H1 (cell line): Measurements from ENCODE around the gene TNRC6B. TPM values are rescaled to one million over a fixed set of nuclear protein-coding genes. Genes with fewer than 3 reads are reported as not detected.

Experiments
- CTCF ChIA-PET: fragments of 300-600 bp; sonication (Branson Sonifier 250); formaldehyde crosslinking; loops from one replicate; lab custom pipeline; 2021; ENCODE audit not compliant: partially characterized antibody; lab: Charles Lee
- POLR2A ChIA-PET: fragments of 300-600 bp; sonication (Branson Sonifier 250); formaldehyde crosslinking; loops from one replicate; lab custom pipeline; 2021; ENCODE audit warnings: inconsistent platforms; ENCODE audit not compliant: partially characterized antibody; lab: Charles Lee
- DNase-seq, 2 experiments: peaks; one replicate each; pipeline versions ENCODE4 v3.0.0 to v3.0.0-alpha.2; 2010 to 2022; ENCODE audit warnings: low spot score in 2 of 2, low read depth in 1 of 2, mixed read lengths in 1 of 2
- FAIRE-seq: peaks from 2 replicates; lab custom pipeline; 2011; peaks lifted over from hg19 to GRCh38; lab: Jason Lieb, UNC
- H2AFZ ChIP-seq: 2 replicates; pipeline ENCODE4 v1.8.1; 2012; ENCODE audit warnings: low read length, inconsistent platforms
- H2AK5ac ChIP-seq: 2 replicates; pipeline ENCODE4 v1.6.1; 2013; ENCODE audit warnings: low read depth, low read length
- H2BK120ac ChIP-seq: replicated peaks from 2 replicates; pipeline ENCODE3; 2013; ENCODE audit warnings: low read depth, low read length, inconsistent platforms
- H2BK12ac ChIP-seq: 2 replicates; pipeline ENCODE4 v1.6.1; 2013; ENCODE audit warnings: low read depth, low read length
- H2BK15ac ChIP-seq: 2 replicates; pipeline ENCODE4 v1.6.1; 2013; ENCODE audit warnings: low read length
- H2BK20ac ChIP-seq: 2 replicates; pipeline ENCODE4 v1.6.1; 2013; ENCODE audit warnings: low read length
- H2BK5ac ChIP-seq: 2 replicates; pipeline ENCODE4 v1.6.1; 2013; ENCODE audit warnings: low read depth, low read length
- H3K14ac ChIP-seq: 2 replicates; pipeline ENCODE4 v1.6.1; 2013; ENCODE audit warnings: inconsistent platforms; ENCODE audit not compliant: insufficient read length
- H3K18ac ChIP-seq: 2 replicates; pipeline ENCODE4 v1.6.1; 2013; ENCODE audit warnings: low read length; ENCODE audit errors: extremely low read depth
- H3K23ac ChIP-seq: 2 replicates; pipeline ENCODE4 v1.6.1; 2013; ENCODE audit warnings: inconsistent platforms; ENCODE audit not compliant: insufficient read length
- H3K23me2 ChIP-seq: 2 replicates; pipeline ENCODE4 v1.6.1; 2013; ENCODE audit warnings: low read depth, low read length
- H3K27ac ChIP-seq: 2 replicates; pipeline ENCODE4 v1.6.1; 2011; ENCODE audit warnings: low read depth, low read length, inconsistent platforms
- H3K27me3 ChIP-seq, 4 experiments: replicated peaks in 1 of 4; 1 replicate in 1 of 4; 2 replicates in 3 of 4; pipeline versions ENCODE4 v1.6.1 to v1.8.1; 2011 to 2013; ENCODE audit warnings: low read length in 3 of 4, mild to moderate bottlenecking in 3 of 4, inconsistent platforms in 2 of 4, mixed read lengths in 2 of 4, moderate library complexity in 1 of 4; ENCODE audit not compliant: control insufficient read depth in 3 of 4, insufficient read depth in 3 of 4; ENCODE audit errors: extremely low read depth in 1 of 4
- H3K36me3 ChIP-seq, 4 experiments: 2 replicates each; pipeline versions ENCODE4 v1.6.1 to v1.8.1; 2011 to 2013; ENCODE audit warnings: mild to moderate bottlenecking in 4 of 4, low read length in 3 of 4, moderate library complexity in 2 of 4, control low read depth in 1 of 4, inconsistent platforms in 1 of 4; ENCODE audit not compliant: insufficient read depth in 4 of 4, control insufficient read depth in 2 of 4
- H3K4ac ChIP-seq: replicated peaks from 2 replicates; pipeline ENCODE3; 2013; ENCODE audit warnings: low read length, low read depth, mixed read lengths, inconsistent platforms; ENCODE audit not compliant: insufficient read length
- H3K4me1 ChIP-seq, 4 experiments: replicated peaks in 1 of 4; 1 replicate in 1 of 4; 2 replicates in 3 of 4; pipeline versions ENCODE4 v1.6.1 to v1.8.1; 2011 to 2013; ENCODE audit warnings: low read length in 3 of 4, inconsistent platforms in 2 of 4, mixed read lengths in 1 of 4; ENCODE audit not compliant: insufficient read depth in 4 of 4, control insufficient read depth in 3 of 4
- H3K4me2 ChIP-seq, 2 experiments: 2 replicates each; pipeline versions ENCODE4 v1.6.1 to v1.8.1; 2011 to 2013; ENCODE audit warnings: low read depth in 2 of 2, low read length in 2 of 2, control low read depth in 1 of 2, inconsistent platforms in 1 of 2, mild to moderate bottlenecking in 1 of 2; ENCODE audit not compliant: insufficient read depth in 1 of 2
- H3K4me3 ChIP-seq, 4 experiments: fragments of 200-600, 300-600 bp in 1 of 4; sonication (generic), shearing (Covaris generic), sonication (Bioruptor Twin) in 1 of 4; 2 replicates each; pipeline versions ENCODE4 v1.5.1 to v1.8.1; 2011 to 2016; ENCODE audit warnings: low read length in 4 of 4, low read depth in 3 of 4, control low read depth in 2 of 4, inconsistent platforms in 2 of 4, mild to moderate bottlenecking in 2 of 4, mixed read lengths in 1 of 4, moderate library complexity in 1 of 4; ENCODE audit not compliant: insufficient read depth in 2 of 4; ENCODE audit errors: extremely low read depth in 1 of 4
- H3K56ac ChIP-seq: replicated peaks from 2 replicates; pipeline ENCODE3; 2013; ENCODE audit warnings: low read depth, mild to moderate bottlenecking, mixed read lengths, low read length, inconsistent platforms; ENCODE audit not compliant: insufficient read length
- H3K79me1 ChIP-seq: 2 replicates; pipeline ENCODE4 v1.6.1; 2013; ENCODE audit warnings: low read depth, low read length, control low read depth
- H3K79me2 ChIP-seq, 2 experiments: 2 replicates each; pipeline versions ENCODE4 v1.6.1 to v1.8.1; 2012 to 2013; ENCODE audit warnings: low read length in 2 of 2, mild to moderate bottlenecking in 2 of 2, inconsistent platforms in 1 of 2; ENCODE audit not compliant: insufficient read depth in 2 of 2, control insufficient read depth in 1 of 2
- H3K9ac ChIP-seq, 4 experiments: replicated peaks in 1 of 4; 1 replicate in 1 of 4; 2 replicates in 3 of 4; pipeline versions ENCODE4 v1.6.1 to v1.8.1; 2011 to 2013; ENCODE audit warnings: low read depth in 3 of 4, low read length in 3 of 4, control low read depth in 2 of 4, mild to moderate bottlenecking in 2 of 4, moderate library complexity in 2 of 4, inconsistent platforms in 1 of 4; ENCODE audit errors: extremely low read depth in 1 of 4
- H3K9me3 ChIP-seq, 2 experiments: 2 replicates each; pipeline versions ENCODE4 v1.6.1 to v1.8.1; 2012 to 2013; ENCODE audit warnings: mild to moderate bottlenecking in 2 of 2, moderate library complexity in 2 of 2, control low read depth in 1 of 2, inconsistent platforms in 1 of 2, low read depth in 1 of 2, low read length in 1 of 2, mixed read lengths in 1 of 2; ENCODE audit not compliant: insufficient read depth in 2 of 2
- H4K20me1 ChIP-seq, 2 experiments: replicated peaks in 1 of 2; 2 replicates each; pipeline versions ENCODE3 to v1.8.1; 2011 to 2013; ENCODE audit warnings: inconsistent platforms in 2 of 2, low read length in 2 of 2, mild to moderate bottlenecking in 1 of 2; ENCODE audit not compliant: insufficient read depth in 2 of 2, control insufficient read depth in 1 of 2
- H4K5ac ChIP-seq: 2 replicates; pipeline ENCODE4 v1.6.1; 2013; ENCODE audit warnings: low read length, low read depth, mixed read lengths, inconsistent platforms; ENCODE audit not compliant: insufficient read length
- H4K8ac ChIP-seq: 2 replicates; pipeline ENCODE4 v1.8.0; 2013; ENCODE audit warnings: mild to moderate bottlenecking, moderate library complexity, low read length, inconsistent platforms; ENCODE audit not compliant: insufficient read depth; ENCODE audit errors: extremely low read depth
- H4K91ac ChIP-seq: replicated peaks from 2 replicates; pipeline ENCODE3; 2013; ENCODE audit warnings: low read length, mixed read lengths, inconsistent platforms; ENCODE audit not compliant: insufficient read length
- JUN ChIP-seq: IDR thresholded peaks from 2 replicates; pipeline ENCODE4 v1.6.1; 2011; ENCODE audit warnings: low read depth, mild to moderate bottlenecking, improper control_type of control experiment, low read length
- YY1 ChIP-seq: IDR thresholded peaks from 2 replicates; pipeline ENCODE4 v1.6.1; 2011; ENCODE audit warnings: low read depth, mild to moderate bottlenecking, low read length
- WGBS, 2 experiments: shearing (Covaris generic) in 1 of 2; methylation state at CpG; one replicate each; pipeline versions ENCODE4 v1.1.6 to v1.1.7; 2013 to 2015; ENCODE audit warnings: low lambda C conversion rate in 2 of 2, mixed read lengths in 2 of 2, inconsistent platforms in 1 of 2, low coverage in 1 of 2, missing lambda C conversion rate in 1 of 2; ENCODE audit not compliant: insufficient replicate concordance in 2 of 2, insufficient coverage in 1 of 2, insufficient read length in 1 of 2; ENCODE audit errors: extremely low coverage in 1 of 2, missing lambda C conversion rate in 1 of 2; 5-methylcytosine and 5-hydroxymethylcytosine counted together
- polyA plus RNA-seq, 7 experiments: library from polyadenylated mRNA; depleted of rRNA in 3 of 7; stranded (reverse) in 5 of 7; unstranded in 2 of 7; fragments of >200 nt in 5 of 7; fragments of 200-250 nt in 2 of 7; gene quantifications; 1 replicate in 5 of 7; 2 replicates in 1 of 7; 4 replicates in 1 of 7; pipeline versions ENCODE4 v1.2.1 to v1.2.3, GENCODE V29; 2011 to 2013; ENCODE audit warnings: missing spikeins in 2 of 7, mixed read lengths in 2 of 7
- total RNA-seq: library from RNA; stranded (reverse); fragmentation: NEBNext Ultra II Directional; extraction: Animal tissue kit (Norgen Biotek cat#: 25700); gene quantifications from 2 replicates; pipeline ENCODE4 v1.2.1, GENCODE V29; 2021

The TNRC6B gene
- total and polyA plus RNA-seq, 2 of the 8 experiments (the other 6 are each of a cell fraction or from before 2014, with no cell fraction given), result 12.5 to 48.9 TPM

DNA sequence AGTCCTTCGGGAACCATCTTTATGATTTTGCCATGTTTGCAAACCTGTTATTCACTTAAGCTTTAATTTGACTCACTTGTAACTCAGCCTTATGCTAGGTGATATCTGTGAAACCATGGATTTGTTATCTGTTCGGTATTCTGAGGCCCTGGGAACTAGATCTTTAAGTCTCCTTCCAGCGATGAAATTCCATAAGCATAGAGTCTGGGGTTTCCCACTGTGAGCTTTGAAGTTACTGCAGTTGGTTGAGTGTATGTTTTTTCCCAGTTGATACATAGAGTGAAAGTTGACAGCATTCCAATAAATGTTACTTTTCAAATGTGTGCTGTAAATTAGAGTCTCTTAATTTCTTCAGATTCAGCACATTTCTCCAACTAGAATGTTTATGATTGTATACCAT, 66.9 kb downstream of the TNRC6B start:
- no peak overlapping the region for H3K4ac ChIP-seq
- TF ChIP-seq JUN, result no peak
- no peak for TF ChIP-seq YY1
- H3K79me2 ChIP-seq, result peaks cover 14 to 94% of the 10 kb centered on the region in 2 experiments
- no peak overlapping the region for H2BK120ac ChIP-seq
- FAIRE-seq (no peak), DNase-seq (no peak)
- H2BK15ac ChIP-seq, result no peak overlapping the region
- H2AK5ac ChIP-seq, result no peak overlapping the region
- no peak overlapping the region for H3K4me3 ChIP-seq
- no peak overlapping the region for H4K5ac ChIP-seq
- H2BK12ac ChIP-seq, result no peak overlapping the region
- H3K9me3 ChIP-seq, result no peaks in the 10 kb centered on the region
- H3K36me3 ChIP-seq, result peaks cover 0 to 8% (median 0%) of the 10 kb centered on the region in 4 experiments; a peak in 1 of 8 replicates
- H3K56ac ChIP-seq, result no peak overlapping the region
- no peak overlapping the region for H4K8ac ChIP-seq
- H4K20me1 ChIP-seq, result peaks cover 20 to 23% of the 10 kb centered on the region in 2 experiments
- no peaks in the 10 kb centered on the region for H3K23me2 ChIP-seq
- H3K79me1 ChIP-seq, result peaks cover 12% of the 10 kb centered on the region
- no peak overlapping the region for H3K14ac ChIP-seq
- no peak overlapping the region for H3K18ac ChIP-seq
- H3K27ac ChIP-seq, result no peak overlapping the region
- no peak overlapping the region for H2AFZ ChIP-seq
- no peak overlapping the region for H2BK5ac ChIP-seq
- no peak overlapping the region for H3K9ac ChIP-seq
- H3K23ac ChIP-seq, result no peak overlapping the region
- H3K27me3 ChIP-seq, result no peaks in the 10 kb centered on the region
- no peak overlapping the region; a peak in 1 of 4 replicates for H3K4me2 ChIP-seq
- POLR2A ChIA-PET, result interaction anchor here (1.0 kb wide), 1 partner anchor 65 kb away, joined by 3 read pairs; no protein-coding TSS in a partner anchor
- CTCF ChIA-PET, result no interaction called here
- WGBS, 2 experiments, result 95% methylated on average over 3 of the region's 3 CpGs; no CpG with 5 or more reads in 1 of the 2 experiments
- H3K4me1 ChIP-seq, result peaks cover 0 to 21% (median 5%) of the 10 kb centered on the region in 4 experiments; a peak in 4 of 7 replicates
- H2BK20ac ChIP-seq, result no peak overlapping the region
- no peak overlapping the region for H4K91ac ChIP-seq
